GM08714 (cell line): ENCODE data around the gene SNCB.

Experiments used
- H3K4me3 ChIP-seq: fragments of 200-500 bp; sonication (Bioruptor generic); 2 replicates; pipeline ENCODE4 v1.5.1; 2014; ENCODE audit warnings: mild to moderate bottlenecking, low read length, inconsistent platforms
- ZNF274 ChIP-seq: IDR thresholded peaks from 2 replicates; pipeline ENCODE4 v1.6.1; 2012; ENCODE audit warnings: mild to moderate bottlenecking, low read depth, low read length

The SNCB gene

GRCh38 chr5:176629853-176630680, at the start of gene SNCB, which contains the start of gene EIF4E1B:
TSS of gene SNCB (minus strand) at chr5:176630534. CDS start at chr5:176629654, 880 bp downstream.
TSS of gene EIF4E1B (plus strand) at chr5:176630675. CDS start at chr5:176642788, 12,113 bp downstream.
- no peak within 1 kb of the TSS; the same call in 1 of the 2 replicates for H3K4me3 ChIP-seq
- TF ChIP-seq ZNF274: no peak

- TF ChIP-seq ZNF274: no peak
- no peak overlapping the region for H3K4me3 ChIP-seq
Observed at GRCh38 chr5:176679365-176680225, 49.3 kb upstream of the SNCB start.

- H3K4me3 ChIP-seq: no peak overlapping the region
- no peak for TF ChIP-seq ZNF274
Observed at GRCh38 chr5:176678584-176678983, 48.2 kb upstream of the SNCB start.

- no peak for TF ChIP-seq ZNF274
- no peak overlapping the region for H3K4me3 ChIP-seq
Observed at GRCh38 chr5:176677209-176677939, 47.0 kb upstream of the SNCB start.

GRCh38 chr5:176676361-176676824, 46.1 kb upstream of the SNCB start:
- no peak overlapping the region for H3K4me3 ChIP-seq
- no peak for TF ChIP-seq ZNF274

- no peak overlapping the region for H3K4me3 ChIP-seq
- no peak for TF ChIP-seq ZNF274
Observed at GRCh38 chr5:176675676-176676360, 45.5 kb upstream of the SNCB start.

- no peak for TF ChIP-seq ZNF274
- H3K4me3 ChIP-seq: no peak overlapping the region
Observed at GRCh38 chr5:176674799-176675198, 44.5 kb upstream of the SNCB start.

- TF ChIP-seq ZNF274: no peak
- H3K4me3 ChIP-seq: no peak overlapping the region
Observed at GRCh38 chr5:176673651-176674583, 43.6 kb upstream of the SNCB start.

- H3K4me3 ChIP-seq: no peak overlapping the region
- no peak for TF ChIP-seq ZNF274
Observed at GRCh38 chr5:176671890-176672747, 41.8 kb upstream of the SNCB start.

GRCh38 chr5:176671399-176671798, 41.1 kb upstream of the SNCB start:
- no peak overlapping the region for H3K4me3 ChIP-seq
- TF ChIP-seq ZNF274: no peak

GRCh38 chr5:176670449-176670848, 40.1 kb upstream of the SNCB start:
- no peak for TF ChIP-seq ZNF274
- H3K4me3 ChIP-seq: no peak overlapping the region

- TF ChIP-seq ZNF274: no peak
- H3K4me3 ChIP-seq: no peak overlapping the region
Observed at GRCh38 chr5:176667637-176668036, 37.3 kb upstream of the SNCB start.
